Endodermal cell (in vitro differentiated cells): Measurements from ENCODE around the gene LGALS3. TPM values are rescaled to one million over a fixed set of nuclear protein-coding genes. Genes with fewer than 3 reads are reported as not detected.
A peak's percentile ranks its signal among the peaks of the same experiment; 100 is the strongest.
"Not testable (repeated sequence)": the region's sequence is repeated elsewhere in the genome, so short reads cannot be mapped to it uniquely, and the experiment has no call there.

Experiments used
- DNase-seq: peaks from one replicate; pipeline ENCODE4 v3.0.0-alpha.2; 2017
- H3K27ac ChIP-seq: 2 replicates; pipeline ENCODE4 v1.5.1; 2013; ENCODE audit warnings: mild to moderate bottlenecking, low read depth, low read length, moderate library complexity
- H3K27me3 ChIP-seq: 2 replicates; pipeline ENCODE4 v1.6.1; 2013; ENCODE audit warnings: mild to moderate bottlenecking, low read length, moderate library complexity; ENCODE audit not compliant: insufficient read depth, control insufficient read depth, poor library complexity, severe bottlenecking
- H3K36me3 ChIP-seq: 2 replicates; pipeline ENCODE4 v1.7.0; 2013; ENCODE audit warnings: mild to moderate bottlenecking, low read length, moderate library complexity; ENCODE audit not compliant: control insufficient read depth, insufficient read depth
- H3K4me1 ChIP-seq: one replicate; pipeline ENCODE4 v1.7.0; 2013; ENCODE audit warnings: low read length; ENCODE audit not compliant: control insufficient read depth, insufficient read depth
- H3K4me3 ChIP-seq: 2 replicates; pipeline ENCODE4 v1.5.1; 2013; ENCODE audit warnings: mild to moderate bottlenecking, low read length, moderate library complexity
- H3K9ac ChIP-seq: 2 replicates; pipeline ENCODE4 v1.6.1; 2013; ENCODE audit warnings: mild to moderate bottlenecking, low read length, moderate library complexity; ENCODE audit not compliant: poor library complexity, severe bottlenecking; ENCODE audit errors: extremely low read depth
- H3K9me3 ChIP-seq: 2 replicates; pipeline ENCODE4 v1.6.1; 2013; ENCODE audit warnings: mild to moderate bottlenecking, low read length, moderate library complexity; ENCODE audit not compliant: control insufficient read depth
- H3K27ac Mint-ChIP-seq: 2 replicates; pipeline ENCODE4 v1.8.0; 2020; ENCODE audit warnings: mixed read lengths
- H3K27me3 Mint-ChIP-seq: 2 replicates; pipeline ENCODE4 v1.8.0; 2021; ENCODE audit warnings: mild to moderate bottlenecking, mixed read lengths; ENCODE audit not compliant: insufficient read depth
- H3K36me3 Mint-ChIP-seq: 2 replicates; pipeline ENCODE4 v1.8.0; 2020; ENCODE audit warnings: low read depth, mixed read lengths
- H3K4me1 Mint-ChIP-seq: 2 replicates; pipeline ENCODE4 v1.8.0; 2020; ENCODE audit warnings: mixed read lengths
- H3K4me3 Mint-ChIP-seq: 2 replicates; pipeline ENCODE4 v1.8.0; 2020; ENCODE audit warnings: mild to moderate bottlenecking, moderate library complexity, mixed read lengths
- H3K9me3 Mint-ChIP-seq: 2 replicates; pipeline ENCODE4 v1.8.0; 2020; ENCODE audit warnings: mild to moderate bottlenecking, mixed read lengths
- WGBS, 2 experiments: methylation state at CpG; one replicate each; pipeline versions ENCODE4 v1.1.5 to v1.1.7; 2013; ENCODE audit warnings: missing lambda C conversion rate in 2 of 2, mixed read lengths in 1 of 2; ENCODE audit not compliant: insufficient coverage in 1 of 2, insufficient read length in 1 of 2; 5-methylcytosine and 5-hydroxymethylcytosine counted together
- long read RNA-seq, 4 experiments: library from polyadenylated mRNA in 2 of 4; library from RNA in 1 of 4; library from capped mRNA in 1 of 4; stranded (forward) in 3 of 4; unstranded in 1 of 4; transcript quantifications; one replicate each; pipeline ENCODE4 v2.0.0, GENCODE V29; 2020 to 2021; ENCODE audit warnings: inconsistent platforms in 1 of 4
- polyA plus RNA-seq, 2 experiments: library from polyadenylated mRNA; stranded (reverse); fragments of 50-300 nt; gene quantifications; one replicate each; pipeline ENCODE4 v1.2.3, GENCODE V29; 2013
- total RNA-seq, 2 donors: library from RNA; stranded (reverse); fragmentation: NEBNext Ultra II Directional in 1 of 2; extraction: Animal tissue kit (Norgen Biotek cat#: 25700) in 1 of 2; gene quantifications; 2 replicates in 1 of 2; 3 replicates in 1 of 2; pipeline ENCODE4 v1.2.1, GENCODE V29; 2021
- TF ChIP-seq, protein P1 (sequence below): fragments of 200-600 bp; sonication (generic); conservative IDR thresholded peaks from 2 replicates; pipeline ENCODE4 v1.5.0; 2021; ENCODE audit warnings: antibody characterized with exemption, mild to moderate bottlenecking

The LGALS3 gene
- 1 to 10 TPM; 1.0 to 2.0 TPM for total RNA-seq
- polyA plus RNA-seq (2013, experiment 1 of 2), result 2.7 TPM
- polyA plus RNA-seq (2013, experiment 2 of 2), result 3.9 TPM
- long read RNA-seq, experiment 1, partial matches to known transcripts, result 1 of 3 reads
- long read RNA-seq, experiment 1, other reads (novel, unspliced or antisense), result 0 of 3 reads
- long read RNA-seq, experiment 2, partial matches to known transcripts, result 0 of 3 reads
- long read RNA-seq, experiment 2, other reads (novel, unspliced or antisense), result 0 of 3 reads
- long read RNA-seq, experiment 3, partial matches to known transcripts, result 0 of 1 reads
- long read RNA-seq, experiment 3, other reads (novel, unspliced or antisense), result 0 of 1 reads
- long read RNA-seq, experiment 4, partial matches to known transcripts, result 0 of 4 reads
- long read RNA-seq, experiment 4, other reads (novel, unspliced or antisense), result 0 of 4 reads

DNA sequence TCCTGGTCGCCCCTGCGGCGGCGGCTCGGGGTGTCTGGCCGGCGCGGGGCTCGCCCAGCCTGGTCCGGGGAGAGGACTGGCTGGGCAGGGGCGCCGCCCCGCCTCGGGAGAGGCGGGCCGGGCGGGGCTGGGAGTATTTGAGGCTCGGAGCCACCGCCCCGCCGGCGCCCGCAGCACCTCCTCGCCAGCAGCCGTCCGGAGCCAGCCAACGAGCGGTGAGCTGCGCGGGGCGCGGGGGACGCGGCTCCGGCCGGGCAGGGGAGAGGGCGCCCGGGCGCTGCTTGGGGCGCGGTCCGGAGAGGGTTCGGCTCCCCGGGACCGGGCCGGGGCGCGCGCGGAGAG, at the start of gene LGALS3:
Gene LGALS3 (plus strand): TSS at position 167 of the 342 bp plus-strand sequence. CDS start 8,122 bp downstream, outside the sequence.
- peak within 1 kb of the TSS; percentile 53 for H3K4me3 Mint-ChIP-seq
- H3K27me3 ChIP-seq, result peaks cover 70% of the 10 kb centered on the region

DNA sequence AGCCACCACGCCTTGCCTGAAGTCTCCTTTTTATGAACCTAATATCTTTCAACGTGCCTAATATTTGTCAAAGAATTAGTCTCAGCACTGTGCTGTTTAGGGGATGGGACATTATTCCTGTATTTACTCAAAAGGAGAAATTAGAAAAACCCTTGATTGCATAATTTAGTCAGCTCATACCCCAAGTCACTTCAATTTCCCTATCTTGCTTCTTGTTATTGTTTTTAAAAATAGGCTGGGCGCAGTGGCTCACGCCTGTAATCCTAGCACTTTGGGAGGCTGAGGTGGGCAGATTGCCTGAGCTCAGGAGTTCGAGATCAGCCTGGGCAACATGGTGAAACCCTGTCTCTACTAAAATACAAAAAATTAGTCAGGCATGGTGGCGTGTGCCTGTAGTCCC, 49.1 kb upstream of the LGALS3 start:
- not testable (repeated sequence) for H3K9ac ChIP-seq, H3K4me1 ChIP-seq, H3K27me3 ChIP-seq, DNase-seq, H3K27ac ChIP-seq, H3K36me3 Mint-ChIP-seq, H3K9me3 Mint-ChIP-seq, H3K4me3 ChIP-seq, H3K4me3 Mint-ChIP-seq, H3K27me3 Mint-ChIP-seq, H3K9me3 ChIP-seq, H3K27ac Mint-ChIP-seq, H3K36me3 ChIP-seq
- 92 to 97% methylated on average over 3 to 6 of the region's 6 CpGs for WGBS, 2 experiments
- H3K4me1 Mint-ChIP-seq, result peaks cover 11% of the 10 kb centered on the region

More for the DNA sequence above, at the start of gene LGALS3:
- H3K4me1 Mint-ChIP-seq, result peaks cover 5% of the 10 kb centered on the region
- peak; percentile 83 for DNase-seq
- Histone ChIP-seq H3K27ac (no peak within 1 kb of the TSS), H3K4me3 (peak within 1 kb of the TSS; percentile 72), H3K9ac (no peak within 1 kb of the TSS), H3K36me3 (no peaks in the 10 kb centered on the region), H3K4me1 (no peaks in the 10 kb centered on the region), H3K9me3 (no peaks in the 10 kb centered on the region)
- H3K36me3 Mint-ChIP-seq, result no peaks in the 10 kb centered on the region
- H3K27ac Mint-ChIP-seq, result no peak within 1 kb of the TSS
- TF ChIP-seq, protein P1, sequence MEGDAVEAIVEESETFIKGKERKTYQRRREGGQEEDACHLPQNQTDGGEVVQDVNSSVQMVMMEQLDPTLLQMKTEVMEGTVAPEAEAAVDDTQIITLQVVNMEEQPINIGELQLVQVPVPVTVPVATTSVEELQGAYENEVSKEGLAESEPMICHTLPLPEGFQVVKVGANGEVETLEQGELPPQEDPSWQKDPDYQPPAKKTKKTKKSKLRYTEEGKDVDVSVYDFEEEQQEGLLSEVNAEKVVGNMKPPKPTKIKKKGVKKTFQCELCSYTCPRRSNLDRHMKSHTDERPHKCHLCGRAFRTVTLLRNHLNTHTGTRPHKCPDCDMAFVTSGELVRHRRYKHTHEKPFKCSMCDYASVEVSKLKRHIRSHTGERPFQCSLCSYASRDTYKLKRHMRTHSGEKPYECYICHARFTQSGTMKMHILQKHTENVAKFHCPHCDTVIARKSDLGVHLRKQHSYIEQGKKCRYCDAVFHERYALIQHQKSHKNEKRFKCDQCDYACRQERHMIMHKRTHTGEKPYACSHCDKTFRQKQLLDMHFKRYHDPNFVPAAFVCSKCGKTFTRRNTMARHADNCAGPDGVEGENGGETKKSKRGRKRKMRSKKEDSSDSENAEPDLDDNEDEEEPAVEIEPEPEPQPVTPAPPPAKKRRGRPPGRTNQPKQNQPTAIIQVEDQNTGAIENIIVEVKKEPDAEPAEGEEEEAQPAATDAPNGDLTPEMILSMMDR, result no peak
- peaks cover 75% of the 10 kb centered on the region for H3K27me3 Mint-ChIP-seq
- H3K9me3 Mint-ChIP-seq, result no peaks in the 10 kb centered on the region
- WGBS, 2 experiments, result 1 to 3% methylated on average over 8 to 50 of the region's 50 CpGs

DNA sequence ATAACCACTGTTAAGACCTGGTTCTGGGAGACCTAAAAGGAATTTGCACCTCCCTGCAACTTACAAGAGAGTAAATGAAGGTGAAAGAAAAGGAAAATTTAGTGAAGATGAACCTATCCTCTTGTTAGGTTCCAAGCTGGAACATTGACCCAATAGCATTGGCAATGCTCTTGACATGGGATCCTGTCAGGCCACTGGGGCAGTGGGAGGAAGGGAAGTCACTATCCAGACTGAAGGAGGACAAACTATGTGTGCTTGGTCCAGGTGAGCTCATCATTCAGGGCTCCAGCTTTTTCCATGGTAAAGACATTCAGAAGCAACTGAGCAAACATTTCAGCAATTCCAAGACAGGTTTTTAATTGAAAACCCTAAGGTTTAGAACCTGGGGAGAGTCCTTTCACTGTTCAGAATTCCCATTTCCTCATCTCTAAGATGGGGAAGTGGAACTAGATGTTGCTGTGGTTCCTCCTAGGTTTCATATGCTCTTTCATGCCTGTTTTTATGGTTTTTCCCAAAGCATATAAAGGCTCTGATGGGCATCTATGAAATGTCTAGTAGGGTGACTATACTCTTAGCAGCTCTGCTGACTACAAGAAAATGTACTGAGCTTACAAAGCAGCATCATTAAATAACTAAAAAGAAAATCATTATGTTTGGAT, 44.5 kb upstream of the LGALS3 start:
- Histone ChIP-seq H3K9ac (no peak overlapping the region), H3K4me1 (no peaks in the 10 kb centered on the region), H3K36me3 (no peaks in the 10 kb centered on the region), H3K9me3 (no peaks in the 10 kb centered on the region), H3K4me3 (no peak overlapping the region), H3K27me3 (peaks cover 6% of the 10 kb centered on the region), H3K27ac (no peak overlapping the region)
- H3K36me3 Mint-ChIP-seq, result no peaks in the 10 kb centered on the region
- no peaks in the 10 kb centered on the region for H3K27me3 Mint-ChIP-seq
- H3K9me3 Mint-ChIP-seq, result no peaks in the 10 kb centered on the region
- H3K4me1 Mint-ChIP-seq, result no peaks in the 10 kb centered on the region
- no peak overlapping the region for H3K4me3 Mint-ChIP-seq
- TF ChIP-seq, protein P1, result no peak
- no peak overlapping the region for H3K27ac Mint-ChIP-seq
- no peak for DNase-seq
